Keratinocyte (primary cell): ENCODE data around the gene CHRD. TPM values are rescaled to one million over a fixed set of nuclear protein-coding genes. Genes with fewer than 3 reads are reported as not detected.

Experiments used
- DNase-seq: peaks from one replicate; pipeline ENCODE4 v3.0.0-alpha.2; 2011; ENCODE audit warnings: low read depth, missing footprints, low spot score
- FAIRE-seq: peaks from 2 replicates; lab custom pipeline; 2011; peaks lifted over from hg19 to GRCh38; lab: Jason Lieb, UNC
- H2AFZ ChIP-seq: 2 replicates; pipeline ENCODE4 v1.6.0; 2012; ENCODE audit warnings: low read length, control low read depth, inconsistent platforms; ENCODE audit not compliant: control insufficient read depth
- H3K27ac ChIP-seq: 2 replicates; pipeline ENCODE4 v1.5.1; 2011; ENCODE audit warnings: low read length; ENCODE audit not compliant: control insufficient read depth, insufficient read depth
- H3K27me3 ChIP-seq: 3 replicates; pipeline ENCODE4 v1.6.0; 2011; ENCODE audit warnings: low read length; ENCODE audit not compliant: control insufficient read depth, insufficient read depth; ENCODE audit errors: extremely low read depth
- H3K36me3 ChIP-seq, 2 experiments: 2 replicates in 1 of 2; 3 replicates in 1 of 2; pipeline ENCODE4 v1.5.1; 2011; ENCODE audit warnings: low read length in 2 of 2, mild to moderate bottlenecking in 1 of 2; ENCODE audit not compliant: control insufficient read depth in 2 of 2, insufficient read depth in 2 of 2; ENCODE audit errors: extremely low read depth in 1 of 2
- H3K4me1 ChIP-seq: 3 replicates; pipeline ENCODE4 v1.5.1; 2011; ENCODE audit warnings: low read length; ENCODE audit not compliant: control insufficient read depth, insufficient read depth; ENCODE audit errors: extremely low read depth
- H3K4me2 ChIP-seq: 3 replicates; pipeline ENCODE4 v1.6.0; 2011; ENCODE audit warnings: low read depth, low read length; ENCODE audit not compliant: control insufficient read depth, insufficient read depth; ENCODE audit errors: extremely low read depth
- H3K4me3 ChIP-seq, 3 experiments: fragments of 200-600 bp in 1 of 3; sonication (generic) in 1 of 3; 2 replicates in 2 of 3; 3 replicates in 1 of 3; pipeline ENCODE4 v1.5.1; 2011 to 2016; ENCODE audit warnings: low read length in 3 of 3, mild to moderate bottlenecking in 3 of 3, control low read depth in 2 of 3, inconsistent platforms in 1 of 3, low read depth in 1 of 3, mixed read lengths in 1 of 3, mixed run types in 1 of 3, moderate library complexity in 1 of 3; ENCODE audit not compliant: control insufficient read depth in 2 of 3, insufficient read depth in 2 of 3; ENCODE audit errors: extremely low read depth in 1 of 3
- H3K79me2 ChIP-seq: 2 replicates; pipeline ENCODE4 v1.6.0; 2012; ENCODE audit warnings: low read length; ENCODE audit not compliant: control insufficient read depth, insufficient read depth
- H3K9ac ChIP-seq: 3 replicates; pipeline ENCODE4 v1.6.0; 2011; ENCODE audit warnings: low read length; ENCODE audit not compliant: control insufficient read depth, insufficient read depth; ENCODE audit errors: extremely low read depth
- H3K9me1 ChIP-seq: 3 replicates; pipeline ENCODE4 v1.6.0; 2011; ENCODE audit warnings: low read length; ENCODE audit not compliant: control insufficient read depth, insufficient read depth; ENCODE audit errors: extremely low read depth
- H3K9me3 ChIP-seq: 2 replicates; pipeline ENCODE4 v1.5.1; 2012; ENCODE audit warnings: low read depth, low read length; ENCODE audit not compliant: control insufficient read depth
- H4K20me1 ChIP-seq: 3 replicates; pipeline ENCODE4 v1.6.0; 2011; ENCODE audit warnings: low read length; ENCODE audit not compliant: control insufficient read depth, insufficient read depth; ENCODE audit errors: extremely low read depth
- CTCF ChIP-seq, 3 experiments: IDR thresholded peaks in 1 of 3; conservative IDR thresholded peaks in 1 of 3; optimal IDR thresholded peaks in 1 of 3; 2 replicates in 2 of 3; 3 replicates in 1 of 3; pipeline versions ENCODE3 to v1.5.1; 2011; ENCODE audit warnings: low read length in 3 of 3, mild to moderate bottlenecking in 3 of 3, moderate library complexity in 2 of 3, control low read depth in 1 of 3, inconsistent platforms in 1 of 3; ENCODE audit not compliant: insufficient read depth in 2 of 3; ENCODE audit errors: extremely low read depth in 1 of 3
- EZH2 ChIP-seq: IDR thresholded peaks from one replicate; pipeline ENCODE4 v1.6.1; 2012; ENCODE audit warnings: inconsistent platforms, mild to moderate bottlenecking, low read length, moderate library complexity
- dilution Hi-C: fragments of 300-500 bp; cut with MboI; formaldehyde crosslinking; loops from one replicate; pipeline ENCODE4 v1.7.0; 2020; ENCODE audit warnings: low sequenced_read_pairs; ENCODE audit not compliant: extremely low pct_ligation_motif_present
- polyA plus RNA-seq, 5 experiments: library from polyadenylated mRNA; depleted of rRNA in 3 of 5; stranded (reverse) in 3 of 5; stranded (forward) in 1 of 5; unstranded in 1 of 5; fragments of >200 nt; gene quantifications; 1 replicate in 1 of 5; 2 replicates in 3 of 5; 3 replicates in 1 of 5; pipeline versions ENCODE4 v1.2.1 to v1.2.3, GENCODE V29; 2011 to 2012; ENCODE audit warnings: missing spikeins in 2 of 5, low read depth in 1 of 5, low replicate concordance in 1 of 5

CHRD gene
- polyA plus RNA-seq, 1 donor (not counting 4 experiments of a cell fraction or from before 2014, with no cell fraction given): not detected

- no peaks in the 10 kb centered on the region for H4K20me1 ChIP-seq
- H2AFZ ChIP-seq: no peak overlapping the region
- H3K4me1 ChIP-seq: no peaks in the 10 kb centered on the region
- peaks cover 61% of the 10 kb centered on the region for H3K27me3 ChIP-seq
- H3K27ac ChIP-seq: no peak overlapping the region
- TF ChIP-seq EZH2: no peak
- no peak for TF ChIP-seq CTCF (optimal IDR thresholded peaks at IDR 0.05 in 1 of 3, IDR thresholded peaks at IDR 0.05 in 1 of 3, conservative IDR thresholded peaks at IDR 0.05 in 1 of 3; ENCODE audit: extremely low read depth in 1 of 3, insufficient read depth in 2 of 3, low read length in 3 of 3)
- no peaks in the 10 kb centered on the region for H3K9me3 ChIP-seq
- FAIRE-seq (no peak), DNase-seq (no peak)
- no peak overlapping the region for H3K9ac ChIP-seq
- no peak overlapping the region for H3K4me3 ChIP-seq
- H3K9me1 ChIP-seq: no peaks in the 10 kb centered on the region
- H3K4me2 ChIP-seq: no peak overlapping the region
- no peaks in the 10 kb centered on the region for H3K36me3 ChIP-seq
- dilution Hi-C loops: no loop called here
- no peaks in the 10 kb centered on the region for H3K79me2 ChIP-seq
Observed at GRCh38 chr3:184381261-184382224, 1.7 kb downstream of the CHRD start.

DNA sequence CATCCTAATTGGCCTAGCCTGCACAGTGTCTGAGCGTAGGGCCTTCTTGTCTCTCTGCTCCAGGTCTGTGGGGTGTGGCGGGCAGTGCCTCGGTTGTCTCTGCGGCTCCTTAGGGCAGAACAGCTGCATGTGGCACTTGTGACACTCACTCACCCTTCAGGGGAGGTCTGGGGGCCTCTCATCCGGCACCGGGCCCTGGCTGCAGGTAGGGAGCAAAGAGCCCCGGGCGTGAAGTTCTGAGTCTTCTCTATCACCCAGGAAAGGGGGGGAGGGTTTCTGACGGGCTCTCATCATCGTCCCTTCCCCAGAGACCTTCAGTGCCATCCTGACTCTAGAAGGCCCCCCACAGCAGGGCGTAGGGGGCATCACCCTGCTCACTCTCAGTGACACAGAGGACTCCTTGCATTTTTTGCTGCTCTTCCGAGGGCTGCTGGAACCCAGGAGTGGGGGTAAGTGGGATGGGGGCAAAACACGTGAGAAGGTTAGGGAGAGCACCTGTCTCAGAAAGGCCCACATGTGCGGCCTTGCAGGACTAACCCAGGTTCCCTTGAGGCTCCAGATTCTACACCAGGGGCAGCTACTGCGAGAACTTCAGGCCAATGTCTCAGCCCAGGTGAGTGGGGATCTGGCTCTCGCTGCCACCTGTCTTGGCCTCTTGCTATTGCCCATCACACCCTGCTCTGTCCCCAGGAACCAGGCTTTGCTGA is 2.6 kb downstream of the CHRD start:
- no peak for FAIRE-seq
- Histone ChIP-seq H3K9ac (no peak overlapping the region), H3K4me2 (no peak overlapping the region), H3K9me3 (no peaks in the 10 kb centered on the region), H3K79me2 (no peaks in the 10 kb centered on the region), H3K9me1 (no peaks in the 10 kb centered on the region), H3K4me3 (no peak overlapping the region), H3K36me3 (no peaks in the 10 kb centered on the region), H4K20me1 (no peaks in the 10 kb centered on the region), H3K4me1 (no peaks in the 10 kb centered on the region), H3K27me3 (peaks cover 52% of the 10 kb centered on the region), H3K27ac (no peak overlapping the region), H2AFZ (no peak overlapping the region)
- dilution Hi-C loops: no loop called here
- no peak for TF ChIP-seq CTCF (optimal IDR thresholded peaks at IDR 0.05 in 1 of 3, IDR thresholded peaks at IDR 0.05 in 1 of 3, conservative IDR thresholded peaks at IDR 0.05 in 1 of 3; ENCODE audit: extremely low read depth in 1 of 3, insufficient read depth in 2 of 3, low read length in 3 of 3)
- no peak for TF ChIP-seq EZH2
- DNase-seq: no peak
